GM12872 (cell line): ENCODE results near the gene NPTN.

Experiments used
- CTCF ChIP-seq: IDR thresholded peaks from 3 replicates; pipeline ENCODE4 v1.5.1; 2011; ENCODE audit warnings: low read depth, mild to moderate bottlenecking, low read length, moderate library complexity; ENCODE audit not compliant: insufficient read depth

Gene NPTN

DNA sequence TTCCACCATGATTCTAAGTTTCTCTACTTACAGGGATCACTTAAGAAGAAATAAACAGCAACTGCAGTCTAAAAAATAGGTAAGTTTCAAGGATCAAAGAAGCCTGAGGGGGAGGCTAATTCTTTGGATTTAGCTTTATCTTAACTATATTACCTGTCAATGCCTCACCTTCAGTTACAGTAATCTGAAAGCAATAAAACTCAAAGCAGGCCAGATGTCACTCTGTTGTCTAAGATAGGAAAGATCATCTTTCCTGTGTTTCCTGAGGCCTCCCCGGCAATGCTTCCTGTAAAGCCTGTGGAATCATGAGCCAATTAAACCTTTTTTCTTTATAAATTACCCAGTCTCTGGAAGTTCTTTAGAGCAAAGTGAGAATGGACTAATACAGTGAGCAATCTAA, 60.2 kb downstream of the NPTN start:
- no peak for TF ChIP-seq CTCF

- no peak for TF ChIP-seq CTCF
Observed at GRCh38 chr15:73572296-73572695, 60.9 kb downstream of the NPTN start.

DNA sequence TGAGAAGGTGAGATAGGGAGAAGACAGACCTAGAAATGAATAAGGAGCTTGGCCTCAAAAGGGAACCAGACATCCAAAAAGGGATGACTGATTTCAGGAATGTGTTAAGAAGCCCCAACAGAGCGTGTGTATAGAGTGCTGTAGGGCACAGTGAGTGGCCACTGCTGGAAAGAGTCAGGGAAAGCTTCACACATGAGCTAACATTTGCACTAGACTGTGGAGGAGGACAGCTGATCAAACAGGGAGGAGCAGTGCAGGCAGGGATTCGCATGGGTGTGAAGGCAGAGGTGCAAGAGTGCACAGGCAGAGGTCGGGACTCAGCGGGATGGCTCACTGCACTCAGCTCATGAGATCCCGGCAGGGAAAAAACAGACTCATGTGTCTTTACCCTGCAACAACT, 61.8 kb downstream of the NPTN start:
- TF ChIP-seq CTCF, result no peak

GRCh38 chr15:73570355-73571032, 62.7 kb downstream of the NPTN start:
- no peak for TF ChIP-seq CTCF

GRCh38 chr15:73569361-73569760, 63.8 kb downstream of the NPTN start:
- no peak for TF ChIP-seq CTCF

DNA sequence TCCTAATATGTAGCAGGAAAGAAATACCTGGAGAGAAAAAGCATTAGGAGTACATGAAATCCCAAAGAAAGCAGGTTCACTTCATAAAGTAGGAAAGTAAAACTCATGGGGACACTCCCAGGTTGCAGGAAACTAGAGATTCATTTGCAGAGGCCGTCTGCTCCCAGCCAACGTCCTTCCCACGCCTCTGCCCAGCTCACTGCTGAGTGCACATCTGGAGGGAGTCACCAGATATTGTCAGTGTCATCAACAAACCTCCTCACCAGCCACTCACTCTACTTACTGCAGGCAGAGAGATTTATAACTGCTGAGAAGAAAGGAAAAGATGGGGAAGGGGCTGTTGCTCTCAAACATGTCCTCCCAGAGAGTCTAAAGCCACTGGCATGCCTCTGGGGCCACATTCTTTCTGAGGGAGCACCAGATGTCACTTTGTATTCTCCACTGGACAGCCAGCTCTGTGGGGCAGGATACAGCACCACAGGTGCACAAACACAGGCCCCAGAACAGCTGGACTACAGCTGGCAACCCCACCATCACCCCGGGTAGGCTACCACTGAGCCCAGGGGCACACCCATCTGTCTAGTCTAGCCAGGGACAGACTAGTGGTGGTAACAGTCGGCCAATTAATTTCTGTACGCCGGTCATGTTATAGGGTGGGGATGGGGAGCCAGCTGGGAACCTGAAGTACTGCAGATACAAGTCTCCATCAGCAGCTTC, 64.5 kb downstream of the NPTN start:
- no peak for TF ChIP-seq CTCF

GRCh38 chr15:73567020-73567419, 66.2 kb downstream of the NPTN start:
- TF ChIP-seq CTCF, result no peak
